GM12878 (cell line): ENCODE data around the gene NACAD. TPM values are rescaled to one million over a fixed set of nuclear protein-coding genes. Genes with fewer than 3 reads are reported as not detected.

Source experiments
- ATAC-seq: fragments of 200-7000 bp; cut with Tn5 transposase; 3 replicates; pipeline ENCODE4 v1.9.1; 2020; ENCODE audit warnings: mild to moderate bottlenecking, moderate library complexity
- BruUV-seq: library from RNA; stranded (reverse); fragments of 400-500 nt; replicated peaks from 2 replicates; lab custom pipeline; 2021; lab: Mats Ljungman, UMichigan
- CTCF ChIA-PET: fragments of 300-600 bp; sonication (Branson Sonifier 250); formaldehyde crosslinking; extraction: SDS; loops from one replicate; lab custom pipeline; 2021; ENCODE audit warnings: inconsistent platforms; lab: Yijun Ruan, JAX
- POLR2A ChIA-PET: fragments of 350-600 bp; formaldehyde crosslinking; extraction: SDS; loops from one replicate; lab custom pipeline; 2021; ENCODE audit warnings: inconsistent platforms; lab: Charles Lee
- RAD21 ChIA-PET: fragments of 300-600 bp; sonication (Branson Sonifier 250); formaldehyde crosslinking; loops from one replicate; lab custom pipeline; 2023; ENCODE audit warnings: antibody characterized with exemption; ENCODE audit not compliant: unreplicated experiment; lab: Charles Lee
- SMC1A ChIA-PET: fragments of 300-600 bp; sonication (Branson Sonifier 250); formaldehyde crosslinking; loops from one replicate; lab custom pipeline; 2023; ENCODE audit not compliant: unreplicated experiment, uncharacterized antibody; lab: Charles Lee
- DNase-seq: peaks from one replicate; pipeline ENCODE4 v3.0.0-alpha.2; 2011; ENCODE audit warnings: low read depth, low spot score
- FAIRE-seq: peaks from 3 replicates; lab custom pipeline; 2011; peaks lifted over from hg19 to GRCh38; lab: Jason Lieb, UNC
- H2AFZ ChIP-seq: 2 replicates; pipeline ENCODE4 v1.6.0; 2011; ENCODE audit warnings: low read depth, low read length, control low read depth; ENCODE audit not compliant: control insufficient read depth
- H3K27ac ChIP-seq: 2 replicates; pipeline ENCODE4 v1.5.1; 2011; ENCODE audit warnings: control low read depth; ENCODE audit not compliant: control insufficient read depth, insufficient read depth
- H3K27me3 ChIP-seq, 2 experiments: replicated peaks in 1 of 2; 2 replicates each; pipeline versions ENCODE4 v1.6.0 to v1.6.1; 2011; ENCODE audit warnings: low read length in 1 of 2; ENCODE audit not compliant: control insufficient read depth in 2 of 2, insufficient read depth in 2 of 2
- H3K36me3 ChIP-seq, 2 experiments: 2 replicates each; pipeline ENCODE4 v1.5.1; 2011; ENCODE audit warnings: low read length in 1 of 2; ENCODE audit not compliant: control insufficient read depth in 2 of 2, insufficient read depth in 2 of 2
- H3K4me1 ChIP-seq: 2 replicates; pipeline ENCODE4 v1.6.1; 2011; ENCODE audit warnings: mild to moderate bottlenecking, low read length, moderate library complexity, mixed read lengths; ENCODE audit not compliant: control insufficient read depth, insufficient read depth
- H3K4me2 ChIP-seq: 2 replicates; pipeline ENCODE4 v1.6.0; 2011; ENCODE audit warnings: control low read depth; ENCODE audit not compliant: control insufficient read depth, insufficient read depth
- H3K4me3 ChIP-seq: fragments of 200-600 bp; sonication (generic); 2 replicates; pipeline ENCODE4 v1.5.1; 2016
- H3K79me2 ChIP-seq: 2 replicates; pipeline ENCODE4 v1.6.0; 2011; ENCODE audit warnings: low read length; ENCODE audit not compliant: control insufficient read depth, insufficient read depth
- H3K9ac ChIP-seq: 2 replicates; pipeline ENCODE4 v1.8.0; 2011; ENCODE audit warnings: low read length, control low read depth, mixed read lengths; ENCODE audit not compliant: control insufficient read depth, insufficient read depth
- H3K9me3 ChIP-seq: replicated peaks from 3 replicates; pipeline ENCODE4 v1.5.1; 2011; ENCODE audit warnings: mild to moderate bottlenecking, low read length; ENCODE audit not compliant: control insufficient read depth, insufficient read depth
- H4K20me1 ChIP-seq: 2 replicates; pipeline ENCODE4 v1.6.0; 2011; ENCODE audit not compliant: control insufficient read depth, insufficient read depth
- BHLHE40 ChIP-seq, 2 experiments: fragments of 450-650 bp in 1 of 2; IDR thresholded peaks; 2 replicates each; pipeline ENCODE4 v1.6.1; 2011 to 2017; ENCODE audit warnings: low read depth in 2 of 2, borderline replicate concordance in 1 of 2, improper control_type of control experiment in 1 of 2, low read length in 1 of 2, mild to moderate bottlenecking in 1 of 2
- BMI1 ChIP-seq: fragments of 450-650 bp; IDR thresholded peaks from 2 replicates; pipeline ENCODE4 v1.6.1; 2016; ENCODE audit warnings: mild to moderate bottlenecking, moderate library complexity, borderline replicate concordance
- CREM ChIP-seq: IDR thresholded peaks from 2 replicates; pipeline ENCODE4 v1.6.1; 2014; ENCODE audit warnings: antibody characterized with exemption, low read depth
- NKRF ChIP-seq: fragments of 450-650 bp; conservative IDR thresholded peaks from 2 replicates; pipeline ENCODE4 v1.6.1; 2017; ENCODE audit warnings: mild to moderate bottlenecking, moderate library complexity
- NR2C1 ChIP-seq: fragments of 450-650 bp; IDR thresholded peaks from 2 replicates; pipeline ENCODE4 v1.6.1; 2017; ENCODE audit warnings: antibody characterized with exemption, mild to moderate bottlenecking, moderate library complexity
- STAT3 ChIP-seq: IDR thresholded peaks from 2 replicates; pipeline ENCODE4 v1.6.1; 2011; ENCODE audit warnings: low read depth, low read length, improper control_type of control experiment
- WGBS: methylation state at CpG from one replicate; pipeline ENCODE4 v1.1.6; 2016; ENCODE audit warnings: low lambda C conversion rate; ENCODE audit not compliant: insufficient replicate concordance, insufficient coverage; ENCODE audit errors: missing lambda C conversion rate; 5-methylcytosine and 5-hydroxymethylcytosine counted together
- in situ Hi-C: fragments of 300-500 bp; cut with MboI; formaldehyde crosslinking; loops from 9 replicates; pipeline ENCODE4 v1.14.3; 2018; ENCODE audit warnings: mixed read lengths
- intact Hi-C: fragments of 100-400 bp; cut with micrococcal nuclease; formaldehyde crosslinking; loops from one replicate; pipeline ENCODE4 v1.14.2; 2022; ENCODE audit not compliant: unreplicated experiment
- polyA plus RNA-seq, 11 experiments: library from polyadenylated mRNA; depleted of rRNA in 4 of 11; unstranded in 6 of 11; stranded (reverse) in 5 of 11; fragments of >200 nt; fragmentation: Nextera tagmentation in 4 of 11; fragmentation: Illumina TruSeq in 1 of 11; extraction: Ambion mirVana in 4 of 11; extraction: Trizol in 1 of 11; gene quantifications; 1 replicate in 1 of 11; 2 replicates in 10 of 11; pipeline versions ENCODE4 v1.2.1 to v1.2.3, GENCODE V29; 2011 to 2016; ENCODE audit warnings: inconsistent platforms in 2 of 11, missing spikeins in 2 of 11, low read depth in 1 of 11
- total RNA-seq, 4 experiments: library from RNA; depleted of rRNA in 3 of 4; stranded (reverse); fragments of >200 nt in 3 of 4; fragmentation: Illumina TruSeq in 1 of 4; extraction: Trizol in 1 of 4; gene quantifications; 2 replicates each; pipeline versions ENCODE4 v1.2.1 to v1.2.3, GENCODE V29; 2013 to 2021

NACAD gene
- total and polyA plus RNA-seq, 10 of the 15 experiments (the other 5 are each of a cell fraction or from before 2014, with no cell fraction given), result not detected

GRCh38 chr7:45082031-45082830 is 6.5 kb downstream of the NACAD start:
- no peak for ATAC-seq
- in situ Hi-C loops (no loop called here), intact Hi-C loops (no loop called here)
- Histone ChIP-seq H3K27ac (no peak overlapping the region), H3K79me2 (no peaks in the 10 kb centered on the region), H3K9me3 (no peaks in the 10 kb centered on the region), H3K36me3 (no peaks in the 10 kb centered on the region), H3K4me3 (no peak overlapping the region), H3K27me3 (no peaks in the 10 kb centered on the region), H3K9ac (no peak overlapping the region), H2AFZ (no peak overlapping the region), H3K4me1 (no peaks in the 10 kb centered on the region), H4K20me1 (no peaks in the 10 kb centered on the region), H3K4me2 (no peak overlapping the region)
- BruUV-seq, result no TSS peak
- ChIA-PET SMC1A (no interaction called here), RAD21 (interaction anchor here (1.6 kb wide), 1 partner anchor 108 kb away, joined by 6 read pairs; no protein-coding TSS in a partner anchor), CTCF (no interaction called here), POLR2A (no interaction called here)
- DNase-seq, result no peak
- no peak for TF ChIP-seq STAT3
- TF ChIP-seq CREM, result no peak
- no peak for TF ChIP-seq BMI1
- TF ChIP-seq BHLHE40 (IDR thresholded peaks at IDR 0.05; ENCODE audit: borderline replicate concordance in 1 of 2, low read depth in 2 of 2, low read length in 1 of 2), result no peak
- TF ChIP-seq NKRF, result no peak
- no peak for TF ChIP-seq NR2C1
- WGBS, result 54% methylated on average over 16 of the region's 18 CpGs
- no peak for FAIRE-seq
